NCI-H1417 treated with DMSO at 0.1 percent for 48 hours (cell line): ENCODE measurements around the gene TLE1.
"Not testable (repeated sequence)": the region's sequence is repeated elsewhere in the genome, so short reads cannot be mapped to it uniquely, and the experiment has no call there.

Source experiments
- DNase-seq: peaks from one replicate; lab custom pipeline; 2025; lab: John Stamatoyannopoulos, UW

The TLE1 gene

GRCh38 chr9:81689343-81690175 lies at the start of gene TLE1:
Gene TLE1, minus strand, starts transcription at chr9:81689547. Its CDS starts 1,307 bp downstream, at chr9:81688240.
- DNase-seq, result peak; percentile 98

- no peak for DNase-seq
Measured at GRCh38 chr9:81737871-81738507, 48.6 kb upstream of the TLE1 start.

GRCh38 chr9:81730498-81730897 lies 41.2 kb upstream of the TLE1 start:
- DNase-seq, result not testable (repeated sequence)

GRCh38 chr9:81729135-81729534 lies 39.8 kb upstream of the TLE1 start:
- DNase-seq, result peak; percentile 18

GRCh38 chr9:81724242-81724889 lies 35.0 kb upstream of the TLE1 start:
- DNase-seq, result no peak

- DNase-seq, result no peak
Measured at GRCh38 chr9:81722277-81722676, 32.9 kb upstream of the TLE1 start.

- no peak for DNase-seq
Measured at GRCh38 chr9:81720450-81721086, 31.2 kb upstream of the TLE1 start.

- DNase-seq, result no peak
Measured at GRCh38 chr9:81719972-81720371, 30.6 kb upstream of the TLE1 start.

GRCh38 chr9:81718244-81718643 lies 28.9 kb upstream of the TLE1 start:
- DNase-seq, result no peak

GRCh38 chr9:81717747-81718077 lies 28.4 kb upstream of the TLE1 start:
- DNase-seq, result no peak

- DNase-seq, result no peak
Measured at GRCh38 chr9:81717061-81717746, 27.9 kb upstream of the TLE1 start.

- no peak for DNase-seq
Measured at GRCh38 chr9:81716409-81716808, 27.1 kb upstream of the TLE1 start.

- no peak for DNase-seq
Measured at GRCh38 chr9:81705578-81705977, 16.2 kb upstream of the TLE1 start.

GRCh38 chr9:81694541-81694940 lies 5.2 kb upstream of the TLE1 start:
- DNase-seq, result no peak

GRCh38 chr9:81693671-81694378 lies 4.5 kb upstream of the TLE1 start:
- DNase-seq, result no peak

- DNase-seq, result no peak
Measured at GRCh38 chr9:81690251-81690851, 1.0 kb upstream of the TLE1 start.

GRCh38 chr9:81689093-81689342 lies 329 bp downstream of the TLE1 start:
- not testable (repeated sequence) for DNase-seq

- DNase-seq, result not testable (repeated sequence)
Measured at GRCh38 chr9:81688262-81689092, 870 bp downstream of the TLE1 start.

GRCh38 chr9:81687521-81688261 lies 1.7 kb downstream of the TLE1 start:
- no peak for DNase-seq
